AG04450 (cell line): ENCODE results near the gene PPOX. TPM values are rescaled to one million over a fixed set of nuclear protein-coding genes. Genes with fewer than 3 reads are reported as not detected.

Experiments used
- CTCF ChIA-PET: fragments of 300-600, 350-600 bp; formaldehyde crosslinking; extraction: SDS; loops from one replicate; lab custom pipeline; 2022; ENCODE audit warnings: antibody characterized with exemption, inconsistent platforms; lab: Charles Lee
- POLR2A ChIA-PET: fragments of 350-600 bp; formaldehyde crosslinking; extraction: SDS; loops from one replicate; lab custom pipeline; 2021; ENCODE audit warnings: antibody characterized with exemption, inconsistent platforms; lab: Yijun Ruan, JAX
- DNase-seq: peaks from one replicate; pipeline ENCODE4 v3.0.0-alpha.2; 2011; ENCODE audit warnings: low read depth, low spot score
- H3K27ac ChIP-seq: one replicate; pipeline ENCODE4 v1.5.1; 2012; ENCODE audit warnings: low read depth, low read length, control low read depth
- H3K27me3 ChIP-seq: one replicate; pipeline ENCODE4 v1.6.0; 2012; ENCODE audit warnings: low read length; ENCODE audit not compliant: control insufficient read depth, insufficient read depth
- H3K4me3 ChIP-seq: 2 replicates; pipeline ENCODE4 v1.5.1; 2011; ENCODE audit warnings: mild to moderate bottlenecking, low read depth, low read length, control low read depth
- H3K9me3 ChIP-seq: 2 replicates; pipeline ENCODE4 v1.5.1; 2012; ENCODE audit warnings: low read length; ENCODE audit not compliant: control insufficient read depth, insufficient read depth
- CTCF ChIP-seq: IDR thresholded peaks from 2 replicates; pipeline ENCODE4 v1.5.1; 2011; ENCODE audit warnings: low read depth, low read length, control low read depth, inconsistent platforms
- polyA plus RNA-seq: library from polyadenylated mRNA; depleted of rRNA; stranded (reverse); fragments of >200 nt; gene quantifications from 2 replicates; pipeline ENCODE4 v1.2.3, GENCODE V29; 2011

Gene PPOX
- polyA plus RNA-seq, 1 experiment, result 9.8 TPM

DNA sequence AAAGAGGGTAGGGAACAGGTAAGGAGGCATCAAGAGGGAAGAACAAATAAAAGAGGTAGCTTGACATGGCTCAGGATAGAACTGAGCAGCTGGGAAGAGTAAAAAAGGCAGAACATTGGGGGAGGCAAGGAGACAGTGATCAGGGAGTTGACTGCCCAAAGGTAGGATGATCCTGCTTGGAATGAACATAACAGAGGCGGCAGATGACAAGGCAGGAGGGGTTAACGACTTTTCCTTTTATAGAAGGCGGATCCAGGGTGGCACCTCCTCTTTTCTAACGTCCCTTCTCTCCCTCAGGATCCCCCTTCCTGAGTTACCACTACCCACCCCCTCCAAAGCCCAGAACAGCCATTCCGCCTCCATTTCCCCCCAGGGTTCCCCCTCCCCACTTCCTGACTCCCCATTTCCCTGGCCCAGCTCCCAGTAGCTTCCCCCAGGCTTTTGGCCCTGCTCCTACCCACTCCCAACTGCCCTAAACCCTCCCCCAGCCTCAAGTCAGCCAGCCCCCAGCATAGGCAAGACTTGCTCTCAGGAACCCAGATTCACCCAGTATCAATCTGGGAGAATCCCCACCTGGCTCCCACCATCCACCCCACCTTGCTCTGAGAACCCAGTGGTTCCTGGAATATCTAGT, 33.4 kb downstream of the PPOX start:
- Histone ChIP-seq H3K27ac (peak overlapping the region; percentile 57), H3K4me3 (no peak overlapping the region), H3K27me3 (no peaks in the 10 kb centered on the region), H3K9me3 (no peaks in the 10 kb centered on the region)
- DNase-seq, result no peak
- TF ChIP-seq CTCF, result no peak
- ChIA-PET CTCF (interaction anchor here (1.3 to 3.5 kb wide), 4 partner anchors 9 to 183 kb away, joined by 3 to 29 read pairs (median 7); partner anchors contain the start of gene TOMM40L), POLR2A (interaction anchor here (1.1 to 1.3 kb wide), 2 partner anchors 18 to 114 kb away, joined by 3 read pairs; partner anchors contain the start of gene SDHC)

DNA sequence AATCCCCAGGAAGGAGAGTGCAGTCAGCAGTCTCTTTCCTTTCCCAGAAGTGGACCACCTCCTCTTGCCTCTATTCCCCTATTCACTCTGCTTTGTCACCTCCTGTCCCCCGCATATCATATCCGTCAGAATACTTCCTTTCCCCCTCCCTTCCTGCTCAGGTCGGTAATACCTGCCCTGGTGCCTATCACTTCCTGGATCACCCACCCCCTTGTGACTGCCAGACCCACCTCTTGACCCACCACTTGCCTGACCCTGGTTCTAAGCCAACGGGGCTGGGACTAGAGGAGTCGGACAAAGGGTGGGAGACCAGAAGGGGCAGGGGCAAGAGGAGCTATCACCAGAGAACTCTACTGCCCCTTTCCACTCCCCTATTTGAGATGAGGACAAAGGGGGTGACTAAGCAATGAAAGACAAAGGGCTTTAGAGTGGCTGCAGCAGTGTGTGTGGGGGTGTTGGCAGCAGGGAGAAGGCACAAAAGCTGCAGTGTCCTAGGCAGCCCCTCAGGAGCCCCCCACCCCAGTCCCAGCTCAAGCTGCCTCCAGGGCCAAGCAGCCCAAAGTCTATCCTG, 34.3 kb downstream of the PPOX start:
- H3K9me3 ChIP-seq, result no peaks in the 10 kb centered on the region
- H3K4me3 ChIP-seq, result no peak overlapping the region
- H3K27ac ChIP-seq, result peak overlapping the region; percentile 99
- POLR2A ChIA-PET, result interaction anchor here (1.9 kb wide), 1 partner anchor 16 kb away, joined by 9 read pairs; no protein-coding TSS in a partner anchor
- no peak for TF ChIP-seq CTCF
- no peak for DNase-seq
- CTCF ChIA-PET, result interaction anchor here (6.8 to 7.0 kb wide), 2 partner anchors 8 to 26 kb away, joined by 62 to 87 read pairs; partner anchors contain the start of gene TOMM40L
- no peaks in the 10 kb centered on the region for H3K27me3 ChIP-seq

- Histone ChIP-seq H3K4me3 (peak overlapping the region; percentile 58), H3K27me3 (no peaks in the 10 kb centered on the region), H3K9me3 (no peaks in the 10 kb centered on the region), H3K27ac (peak overlapping the region; percentile 99)
- DNase-seq, result peak; percentile 37
- CTCF ChIA-PET, result interaction anchor here (0.5 to 7.0 kb wide), 7 partner anchors 9 to 783 kb away, joined by 3 to 87 read pairs (median 11); partner anchors contain the start of gene TOMM40L
- no peak for TF ChIP-seq CTCF
- POLR2A ChIA-PET, result interaction anchor here (0.5 to 1.9 kb wide), 11 partner anchors 9 to 324 kb away, joined by 3 to 12 read pairs (median 4); partner anchors contain the start of genes TOMM40L and UFC1
These were observed 35.0 kb downstream of the PPOX start for GRCh38 chr1:161200992-161201835.

DNA sequence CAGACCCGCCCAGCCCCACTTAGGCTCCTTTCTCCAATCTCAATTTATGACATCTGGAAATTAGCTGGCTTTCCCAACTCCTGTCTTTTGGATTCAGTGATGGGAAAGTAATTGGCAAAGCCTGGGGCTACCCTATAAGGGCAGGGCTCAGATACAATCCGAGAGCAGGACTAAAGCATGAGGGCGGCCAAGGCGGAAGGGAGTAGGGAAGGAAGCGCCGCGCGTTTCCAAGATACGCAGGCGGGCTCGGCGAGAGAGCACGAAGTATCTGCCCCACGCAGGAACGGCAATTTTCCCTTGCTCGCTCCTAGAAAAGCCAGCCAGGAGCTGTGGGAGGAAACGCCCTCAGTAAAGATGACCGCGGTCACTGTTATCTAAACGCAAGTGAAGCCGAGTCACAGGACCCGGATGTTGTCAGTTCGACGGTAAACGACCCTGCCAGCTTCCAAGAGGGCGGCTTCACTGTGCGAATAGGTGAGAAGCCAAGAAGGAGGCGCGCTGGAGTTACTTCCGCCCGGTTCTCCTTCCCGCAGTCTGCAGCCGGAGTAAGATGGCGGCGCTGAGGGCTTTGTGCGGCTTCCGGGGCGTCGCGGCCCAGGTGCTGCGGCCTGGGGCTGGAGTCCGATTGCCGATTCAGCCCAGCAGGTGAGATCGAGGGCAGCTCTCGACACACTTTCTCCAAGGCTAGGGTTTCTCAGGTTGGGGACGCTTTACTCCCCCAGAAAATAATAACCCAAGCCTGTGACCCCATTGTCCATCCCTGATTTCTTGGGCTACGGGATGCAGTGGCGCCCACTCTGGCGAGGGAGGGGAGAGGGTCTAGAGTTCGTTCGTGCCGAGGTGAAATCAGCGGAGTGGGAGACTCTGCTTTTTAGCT, 35.8 kb downstream of the PPOX start, which contains the start of gene NDUFS2:
TSS of gene NDUFS2 (plus strand) at position 532 of the 877 bp plus-strand sequence. CDS start at position 551, 19 bp downstream.
- H3K9me3 ChIP-seq, result no peaks in the 10 kb centered on the region
- H3K27me3 ChIP-seq, result no peaks in the 10 kb centered on the region
- H3K27ac ChIP-seq, result peak within 1 kb of the TSS; percentile 99
- peak; percentile 98 for DNase-seq
- POLR2A ChIA-PET, result interaction anchor here (0.5 to 1.9 kb wide), 15 partner anchors 10 to 324 kb away, joined by 3 to 12 read pairs (median 3); partner anchors contain the start of genes SDHC, TOMM40L and UFC1
- peak; percentile 23 for TF ChIP-seq CTCF
- peak within 1 kb of the TSS; percentile 96 for H3K4me3 ChIP-seq
- CTCF ChIA-PET, result interaction anchor here (0.5 to 7.0 kb wide), 11 partner anchors 8 to 784 kb away, joined by 3 to 87 read pairs (median 5); partner anchors contain the start of gene TOMM40L
